ENCODE results near the gene TGFB2. TPM values are rescaled to one million over a fixed set of nuclear protein-coding genes. Genes with fewer than 3 reads are reported as not detected.

The TGFB2 gene
- total RNA-seq, 1 experiment from 2014 or later = 0.34 TPM

GRCh38 chr1:218430346-218430745 is 85.2 kb downstream of the TGFB2 start:
- Histone ChIP-seq H3K79me2 (ENCODE audit: insufficient read depth, low read length) (no peaks in the 10 kb centered on the region), H3K36me3 (ENCODE audit: control insufficient read depth in 1 of 2, insufficient read depth in 2 of 2, low read length in 2 of 2) (no peaks in the 10 kb centered on the region), H2AFZ (ENCODE audit: low read depth, low read length, poor library complexity, severe bottlenecking) (no peak overlapping the region), H3K9ac (ENCODE audit: low read length) (no peak overlapping the region), H4K20me1 (ENCODE audit: insufficient read depth) (no peaks in the 10 kb centered on the region), H3K4me3 (replicated peaks in 1 of 2; ENCODE audit: low read depth in 1 of 2, low read length in 2 of 2) (no peak overlapping the region), H3K4me2 (ENCODE audit: low read length) (no peak overlapping the region), H3K27me3 (ENCODE audit: insufficient read depth, low read length) (no peaks in the 10 kb centered on the region), H3K9me2 (ENCODE audit: insufficient read depth) (peaks cover 3% of the 10 kb centered on the region; the same call in 1 of the 2 replicates), H3K9me3 (ENCODE audit: control insufficient read depth in 1 of 2, insufficient read depth in 1 of 2, low read depth in 1 of 2, low read length in 2 of 2) (no peaks in the 10 kb centered on the region), H3K27ac (ENCODE audit: low read depth, low read length) (no peak overlapping the region), H3K4me1 (ENCODE audit: control insufficient read depth in 1 of 2, insufficient read depth in 2 of 2, low read length in 2 of 2) (no peaks in the 10 kb centered on the region)
- intact Hi-C loops (cut with micrococcal nuclease) = no loop called here
- TF ChIP-seq CBX3 (IDR thresholded peaks at IDR 0.05; ENCODE audit: low read depth) = no peak
- RAD21 ChIA-PET (ENCODE audit: low non-redundant PET in 1 of 2, low total read pairs in 2 of 2, uncharacterized antibody in 2 of 2, unreplicated experiment in 2 of 2) = no interaction called here
- CTCF ChIA-PET = no interaction called here
- no TSS peak for BruUV-seq (replicated peaks)
- POLR2A ChIA-PET = no interaction called here
- no peak for DNase-seq (ENCODE audit: low read depth, low spot score)
- ATAC-seq = no peak

GRCh38 chr1:218430822-218431221 is 85.7 kb downstream of the TGFB2 start:
- CTCF ChIA-PET = interaction anchor here (0.5 kb wide), 1 partner anchor 112 kb away, joined by 3 read pairs; no protein-coding TSS in a partner anchor
- H3K27ac ChIP-seq (ENCODE audit: low read depth, low read length) = no peak overlapping the region
- no peak for TF ChIP-seq ZFX (IDR thresholded peaks at IDR 0.05)
- TF ChIP-seq SRF (IDR thresholded peaks at IDR 0.05; ENCODE audit: low read depth) = no peak
- TF ChIP-seq CBX3 (IDR thresholded peaks at IDR 0.05; ENCODE audit: low read depth) = no peak
- no peak for TF ChIP-seq EGR1 (IDR thresholded peaks at IDR 0.05; ENCODE audit: low read depth)
- no peak for TF ChIP-seq POLR2AphosphoS5 (IDR thresholded peaks at IDR 0.05; ENCODE audit: low read depth, low read length)
- TF ChIP-seq MAX (IDR thresholded peaks at IDR 0.05) = no peak
- TF ChIP-seq TCF7L2 (IDR thresholded peaks at IDR 0.05; ENCODE audit: borderline replicate concordance, extremely low read depth, insufficient read depth, insufficient read length) = no peak
- no peak for TF ChIP-seq ATF3 (IDR thresholded peaks at IDR 0.05)
- TF ChIP-seq CTCF (IDR thresholded peaks at IDR 0.05 in 2 of 3, conservative IDR thresholded peaks at IDR 0.05 in 1 of 3; ENCODE audit: borderline replicate concordance in 1 of 3, insufficient read depth in 1 of 3, low read depth in 2 of 3, low read length in 2 of 3) = no peak
- no peak for TF ChIP-seq FOSL1 (IDR thresholded peaks at IDR 0.05; ENCODE audit: low read depth)
- TF ChIP-seq CEBPB (IDR thresholded peaks at IDR 0.05; ENCODE audit: low read depth) = no peak
- no peak for TF ChIP-seq EZH2phosphoT487 (IDR thresholded peaks at IDR 0.05; ENCODE audit: borderline replicate concordance)
- no peak for TF ChIP-seq SIN3A (IDR thresholded peaks at IDR 0.05; ENCODE audit: low read depth)
- no peak for TF ChIP-seq JUND (IDR thresholded peaks at IDR 0.05)
- TF ChIP-seq YY1 (IDR thresholded peaks at IDR 0.05; ENCODE audit: extremely low read depth, insufficient replicate concordance, low read depth, low read length) = no peak
- TF ChIP-seq ZNF274 (IDR thresholded peaks at IDR 0.05; ENCODE audit: low read depth, low read length) = no peak
- no peak for TF ChIP-seq REST (IDR thresholded peaks at IDR 0.05; ENCODE audit: low read depth)

More at GRCh38 chr1:218430822-218431221, 85.7 kb downstream of the TGFB2 start:
- Histone ChIP-seq H3K4me2 (ENCODE audit: low read length) (no peak overlapping the region), H3K4me3 (replicated peaks in 1 of 2; ENCODE audit: low read depth in 1 of 2, low read length in 2 of 2) (no peak overlapping the region), H3K9me3 (ENCODE audit: control insufficient read depth in 1 of 2, insufficient read depth in 1 of 2, low read depth in 1 of 2, low read length in 2 of 2) (no peaks in the 10 kb centered on the region), H3K9ac (ENCODE audit: low read length) (no peak overlapping the region), H3K9me2 (ENCODE audit: insufficient read depth) (peaks cover 3% of the 10 kb centered on the region; the same call in 1 of the 2 replicates), H3K4me1 (ENCODE audit: control insufficient read depth in 1 of 2, insufficient read depth in 2 of 2, low read length in 2 of 2) (no peaks in the 10 kb centered on the region), H3K36me3 (ENCODE audit: control insufficient read depth in 1 of 2, insufficient read depth in 2 of 2, low read length in 2 of 2) (no peaks in the 10 kb centered on the region), H3K79me2 (ENCODE audit: insufficient read depth, low read length) (no peaks in the 10 kb centered on the region), H4K20me1 (ENCODE audit: insufficient read depth) (no peaks in the 10 kb centered on the region), H2AFZ (ENCODE audit: low read depth, low read length, poor library complexity, severe bottlenecking) (no peak overlapping the region), H3K27me3 (ENCODE audit: insufficient read depth, low read length) (no peaks in the 10 kb centered on the region)
- intact Hi-C loops (cut with micrococcal nuclease) = no loop called here
- DNase-seq (ENCODE audit: low read depth, low spot score) (no peak), ATAC-seq (no peak)
- no TSS peak for BruUV-seq (replicated peaks)
- ChIA-PET POLR2A (no interaction called here), RAD21 (ENCODE audit: low non-redundant PET in 1 of 2, low total read pairs in 2 of 2, uncharacterized antibody in 2 of 2, unreplicated experiment in 2 of 2) (no interaction called here)
